Stimulated activated naive CD8-positive, alpha-beta T cell treated with anti-CD3 and anti-CD28 coated beads, Interleukin-15, Interleukin-2, amounts not matched to agents 100 ng/mL and 50 ng/mL, for 24 hours (primary cell): ENCODE results near the gene HTR2A.
"Not testable (repeated sequence)": the region's sequence is repeated elsewhere in the genome, so short reads cannot be mapped to it uniquely, and the experiment has no call there.

Source experiments
- H3K27ac Mint-ChIP-seq: one replicate; pipeline ENCODE4 v1.8.0; 2021; ENCODE audit warnings: mild to moderate bottlenecking, mixed read lengths
- H3K27me3 Mint-ChIP-seq: one replicate; pipeline ENCODE4 v1.8.0; 2021; ENCODE audit warnings: mixed read lengths
- H3K36me3 Mint-ChIP-seq: one replicate; pipeline ENCODE4 v1.8.0; 2021; ENCODE audit warnings: low read depth, mixed read lengths
- H3K4me1 Mint-ChIP-seq: one replicate; pipeline ENCODE4 v1.8.0; 2021; ENCODE audit warnings: low read depth, mixed read lengths
- H3K4me3 Mint-ChIP-seq: one replicate; pipeline ENCODE4 v1.8.0; 2021; ENCODE audit warnings: mild to moderate bottlenecking, mixed read lengths
- H3K9me3 Mint-ChIP-seq: one replicate; pipeline ENCODE4 v1.8.0; 2021; ENCODE audit warnings: mixed read lengths

The HTR2A gene

GRCh38 chr13:46810440-46810839, 86.4 kb downstream of the HTR2A start:
- peaks cover 17% of the 10 kb centered on the region for H3K9me3 Mint-ChIP-seq
- peaks cover 17% of the 10 kb centered on the region for H3K36me3 Mint-ChIP-seq
- no peak overlapping the region for H3K4me3 Mint-ChIP-seq
- H3K27me3 Mint-ChIP-seq, result peaks cover 17% of the 10 kb centered on the region
- H3K27ac Mint-ChIP-seq, result no peak overlapping the region
- H3K4me1 Mint-ChIP-seq, result peaks cover 4% of the 10 kb centered on the region

DNA sequence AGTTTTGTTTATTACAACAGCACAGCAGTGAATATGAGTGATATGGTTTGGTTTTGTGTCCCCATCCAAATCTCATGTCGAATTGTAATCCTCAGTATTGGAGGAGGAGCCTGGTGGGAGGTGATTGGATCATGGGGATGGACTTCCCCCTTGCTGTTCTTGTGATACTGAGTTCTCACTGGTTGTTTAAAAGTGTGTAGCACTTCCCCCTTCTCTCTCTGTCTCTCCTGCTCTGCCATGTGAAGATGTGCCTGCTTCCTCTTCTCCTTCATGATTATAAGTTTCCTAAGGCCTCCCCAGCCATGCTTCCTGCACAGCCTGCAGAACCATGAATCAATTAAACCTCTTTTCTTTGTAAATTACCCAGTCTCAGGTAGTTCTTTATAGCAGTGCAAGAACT, 91.9 kb downstream of the HTR2A start:
- not testable (repeated sequence) for H3K9me3 Mint-ChIP-seq, H3K36me3 Mint-ChIP-seq, H3K27ac Mint-ChIP-seq, H3K4me3 Mint-ChIP-seq, H3K4me1 Mint-ChIP-seq, H3K27me3 Mint-ChIP-seq

DNA sequence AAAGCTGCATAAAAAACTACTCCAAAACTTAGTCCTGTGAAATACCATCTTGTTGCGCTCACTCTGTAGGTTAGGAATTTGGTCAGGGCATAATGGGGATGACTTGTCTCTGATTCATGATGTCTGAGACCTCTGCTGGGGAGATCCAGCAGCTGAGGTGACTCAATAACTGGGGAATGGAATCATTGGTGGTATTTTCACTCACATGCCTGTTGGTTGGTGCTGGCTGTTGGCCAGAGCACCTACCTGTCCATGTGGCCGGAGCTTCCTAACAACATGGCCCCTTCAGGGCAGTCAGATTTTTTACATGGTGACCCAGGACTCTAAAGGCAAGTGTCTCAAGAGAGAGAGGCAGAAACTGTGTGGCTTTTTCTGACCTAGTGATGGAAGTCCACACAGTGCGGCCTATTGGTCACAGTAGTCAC, 92.5 kb downstream of the HTR2A start:
- Mint-ChIP-seq H3K36me3 (no peaks in the 10 kb centered on the region), H3K4me1 (no peaks in the 10 kb centered on the region), H3K27ac (peak overlapping the region; percentile 1), H3K4me3 (no peak overlapping the region), H3K9me3 (no peaks in the 10 kb centered on the region), H3K27me3 (peaks cover 6% of the 10 kb centered on the region)

GRCh38 chr13:46803586-46803985, 93.3 kb downstream of the HTR2A start:
- no peaks in the 10 kb centered on the region for H3K36me3 Mint-ChIP-seq
- no peak overlapping the region for H3K4me3 Mint-ChIP-seq
- no peak overlapping the region for H3K27ac Mint-ChIP-seq
- H3K4me1 Mint-ChIP-seq, result no peaks in the 10 kb centered on the region
- peaks cover 6% of the 10 kb centered on the region for H3K27me3 Mint-ChIP-seq
- H3K9me3 Mint-ChIP-seq, result no peaks in the 10 kb centered on the region

DNA sequence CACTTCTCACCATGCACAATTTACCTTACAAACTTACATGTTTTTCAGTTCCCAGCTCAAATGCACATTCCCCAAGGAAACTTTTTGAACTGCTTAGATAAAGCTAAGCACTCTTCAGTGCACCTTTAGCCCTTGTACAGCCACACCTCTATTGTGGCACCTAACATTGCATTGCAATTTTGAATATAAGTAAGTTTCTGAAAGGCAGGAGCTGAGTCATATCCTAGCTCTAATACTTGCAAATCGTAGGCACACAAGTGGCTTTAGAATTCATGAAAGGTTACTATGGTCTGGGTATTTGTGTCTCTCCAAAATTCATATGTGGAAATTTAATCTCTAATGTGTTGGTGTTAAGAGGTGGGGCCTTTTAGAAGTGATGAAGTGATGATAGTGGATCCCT, 95.0 kb downstream of the HTR2A start:
- no peaks in the 10 kb centered on the region for H3K36me3 Mint-ChIP-seq
- no peak overlapping the region for H3K4me3 Mint-ChIP-seq
- no peaks in the 10 kb centered on the region for H3K9me3 Mint-ChIP-seq
- H3K4me1 Mint-ChIP-seq, result peaks cover 11% of the 10 kb centered on the region
- no peak overlapping the region for H3K27ac Mint-ChIP-seq
- H3K27me3 Mint-ChIP-seq, result no peaks in the 10 kb centered on the region

GRCh38 chr13:46799139-46799538, 97.7 kb downstream of the HTR2A start:
- H3K36me3 Mint-ChIP-seq, result peaks cover 19% of the 10 kb centered on the region
- H3K27me3 Mint-ChIP-seq, result no peaks in the 10 kb centered on the region
- H3K9me3 Mint-ChIP-seq, result no peaks in the 10 kb centered on the region
- no peak overlapping the region for H3K4me3 Mint-ChIP-seq
- no peak overlapping the region for H3K27ac Mint-ChIP-seq
- peaks cover 35% of the 10 kb centered on the region for H3K4me1 Mint-ChIP-seq

GRCh38 chr13:46797501-46798237, 99.2 kb downstream of the HTR2A start:
- peaks cover 29% of the 10 kb centered on the region for H3K36me3 Mint-ChIP-seq
- no peaks in the 10 kb centered on the region for H3K9me3 Mint-ChIP-seq
- H3K4me3 Mint-ChIP-seq, result peak overlapping the region; percentile 98
- H3K4me1 Mint-ChIP-seq, result peaks cover 45% of the 10 kb centered on the region
- H3K27me3 Mint-ChIP-seq, result no peaks in the 10 kb centered on the region
- peak overlapping the region; percentile 99 for H3K27ac Mint-ChIP-seq

DNA sequence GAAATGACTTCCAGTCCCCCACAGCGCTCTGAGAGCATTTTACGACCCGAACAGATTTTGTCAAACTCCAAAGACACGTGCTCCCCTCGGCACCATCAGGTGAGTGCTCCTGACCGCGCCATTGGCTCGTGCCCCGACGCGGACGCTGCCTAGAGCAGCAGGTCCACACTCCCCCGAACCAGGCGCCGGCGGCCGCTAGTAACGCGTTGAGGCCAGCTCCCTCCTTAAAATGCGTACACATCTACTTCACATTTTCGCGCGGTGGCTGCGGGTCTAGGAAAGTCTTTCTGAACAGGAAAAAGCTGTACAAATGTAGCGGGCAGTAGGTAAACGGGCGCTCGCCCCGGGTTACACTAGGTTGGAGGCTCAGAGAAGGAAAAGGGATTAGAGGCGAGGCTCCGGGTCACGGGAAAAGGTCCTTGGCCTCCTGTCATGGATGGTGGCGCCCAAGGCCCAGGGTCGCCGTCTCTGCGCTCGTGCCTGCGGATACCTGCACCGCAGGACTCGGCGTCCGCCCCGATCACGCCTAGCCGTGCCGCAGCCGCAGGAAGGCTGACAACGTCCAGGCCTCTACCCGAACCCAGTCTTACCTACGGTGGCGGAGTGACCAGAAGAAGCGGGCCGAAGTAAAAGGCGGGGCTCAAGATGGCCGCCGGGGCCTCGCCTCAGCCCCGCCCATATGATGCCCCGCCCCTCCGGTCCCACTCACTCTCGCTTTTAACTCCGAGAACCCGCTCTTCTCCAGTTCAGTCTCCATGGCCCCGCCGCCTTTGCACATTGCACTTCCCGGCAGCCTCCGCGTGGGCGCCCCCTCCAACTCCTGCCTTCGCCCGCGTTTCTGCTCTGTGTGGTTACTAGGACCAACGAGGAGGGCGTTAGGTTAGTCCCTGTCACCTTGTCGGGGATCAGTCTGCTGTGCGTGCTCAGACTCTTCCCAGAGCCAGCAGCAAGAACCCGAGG, 100.1 kb downstream of the HTR2A start, which contains the start of gene ESD:
ESD (minus strand) TSS at position 647 of the 960 bp plus-strand sequence. CDS start 5,748 bp downstream, outside the sequence.
- Mint-ChIP-seq H3K9me3 (no peaks in the 10 kb centered on the region), H3K36me3 (peaks cover 29% of the 10 kb centered on the region), H3K4me1 (peaks cover 45% of the 10 kb centered on the region), H3K27ac (peak within 1 kb of the TSS; percentile 99), H3K4me3 (peak within 1 kb of the TSS; percentile 98), H3K27me3 (no peaks in the 10 kb centered on the region)

- H3K4me3 Mint-ChIP-seq, result peak overlapping the region; percentile 98
- no peaks in the 10 kb centered on the region for H3K27me3 Mint-ChIP-seq
- peaks cover 32% of the 10 kb centered on the region for H3K36me3 Mint-ChIP-seq
- no peaks in the 10 kb centered on the region for H3K9me3 Mint-ChIP-seq
- H3K4me1 Mint-ChIP-seq, result peaks cover 45% of the 10 kb centered on the region
- peak overlapping the region; percentile 99 for H3K27ac Mint-ChIP-seq
These were observed 100.7 kb downstream of the HTR2A start for GRCh38 chr13:46796129-46796514.

DNA sequence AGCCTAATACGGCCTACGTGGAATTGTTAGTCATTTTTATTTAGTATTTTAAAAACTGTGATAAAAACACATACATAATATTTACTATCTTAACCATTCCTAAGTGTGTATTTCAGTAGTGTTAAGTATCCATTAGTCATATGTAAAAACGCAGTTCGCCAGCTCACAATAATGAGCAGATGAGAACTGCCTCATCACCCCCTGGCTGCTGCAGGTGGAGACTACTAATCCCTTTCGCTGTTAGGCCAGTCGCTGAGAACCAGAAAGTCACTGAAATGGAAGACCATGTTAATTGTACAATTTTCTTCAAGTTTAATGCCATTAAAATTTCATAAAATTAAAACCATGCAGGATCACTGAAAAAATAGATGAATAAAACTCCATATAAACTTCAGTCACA, 101.5 kb downstream of the HTR2A start:
- no peak overlapping the region for H3K27ac Mint-ChIP-seq
- no peaks in the 10 kb centered on the region for H3K9me3 Mint-ChIP-seq
- peak overlapping the region; percentile 98 for H3K4me3 Mint-ChIP-seq
- no peaks in the 10 kb centered on the region for H3K27me3 Mint-ChIP-seq
- H3K4me1 Mint-ChIP-seq, result peaks cover 49% of the 10 kb centered on the region
- peaks cover 40% of the 10 kb centered on the region for H3K36me3 Mint-ChIP-seq

GRCh38 chr13:46783504-46783903, 113.3 kb downstream of the HTR2A start:
- H3K36me3 Mint-ChIP-seq, result peaks cover 75% of the 10 kb centered on the region
- H3K27me3 Mint-ChIP-seq, result no peaks in the 10 kb centered on the region
- H3K9me3 Mint-ChIP-seq, result no peaks in the 10 kb centered on the region
- H3K4me1 Mint-ChIP-seq, result no peaks in the 10 kb centered on the region
- H3K4me3 Mint-ChIP-seq, result no peak overlapping the region
- no peak overlapping the region for H3K27ac Mint-ChIP-seq

- no peaks in the 10 kb centered on the region for H3K27me3 Mint-ChIP-seq
- H3K9me3 Mint-ChIP-seq, result no peaks in the 10 kb centered on the region
- no peak overlapping the region for H3K4me3 Mint-ChIP-seq
- H3K27ac Mint-ChIP-seq, result no peak overlapping the region
- no peaks in the 10 kb centered on the region for H3K4me1 Mint-ChIP-seq
- peaks cover 75% of the 10 kb centered on the region for H3K36me3 Mint-ChIP-seq
These were observed 114.2 kb downstream of the HTR2A start for GRCh38 chr13:46782691-46783090.

GRCh38 chr13:46782066-46782465, 114.8 kb downstream of the HTR2A start:
- H3K27me3 Mint-ChIP-seq, result no peaks in the 10 kb centered on the region
- H3K9me3 Mint-ChIP-seq, result no peaks in the 10 kb centered on the region
- no peaks in the 10 kb centered on the region for H3K4me1 Mint-ChIP-seq
- no peak overlapping the region for H3K4me3 Mint-ChIP-seq
- no peak overlapping the region for H3K27ac Mint-ChIP-seq
- peaks cover 73% of the 10 kb centered on the region for H3K36me3 Mint-ChIP-seq
